Gastroesophageal sphincter (tissue), 3 donors: ENCODE measurements around the gene NAXE.

Source experiments
- CTCF ChIP-seq, 4 experiments: fragments of 200-600 bp in 2 of 4; fragments of 450-650 bp in 2 of 4; sonication (generic) in 1 of 4; IDR thresholded peaks; one replicate each; pipeline ENCODE4 v1.5.1; 2017 to 2019; ENCODE audit warnings: antibody characterized with exemption in 4 of 4, mild to moderate bottlenecking in 2 of 4, moderate library complexity in 2 of 4
- EP300 ChIP-seq: sonication (generic); formaldehyde crosslinking; IDR thresholded peaks from one replicate; pipeline ENCODE4 v1.6.1; 2017; ENCODE audit warnings: antibody characterized with exemption, mild to moderate bottlenecking
- POLR2AphosphoS5 ChIP-seq: sonication (generic); formaldehyde crosslinking; IDR thresholded peaks from one replicate; pipeline ENCODE4 v1.6.1; 2017; ENCODE audit warnings: antibody characterized with exemption

- TF ChIP-seq EP300 (no peak), CTCF (IDR thresholded peaks at IDR 0.05) (no peak), POLR2AphosphoS5 (no peak)
Observed at GRCh38 chr1:156632355-156632754, 40.8 kb downstream of the NAXE start.
